HCT116 (cell line): ENCODE data around the gene VWA7. TPM values are rescaled to one million over a fixed set of nuclear protein-coding genes. Genes with fewer than 3 reads are reported as not detected.

Source experiments
- ATAC-seq: fragments of 200-7000 bp; cut with Tn5 transposase; 2 replicates; pipeline ENCODE4 v1.9.1; 2020; ENCODE audit warnings: mild to moderate bottlenecking, moderate library complexity
- BruUV-seq: library from RNA; stranded (reverse); fragments of 400-500 nt; replicated peaks from 2 replicates; lab custom pipeline; 2021; lab: Mats Ljungman, UMichigan
- CTCF ChIA-PET: fragments of 300-600 bp; sonication (Branson Sonifier 250); formaldehyde crosslinking; loops from one replicate; lab custom pipeline; 2021; ENCODE audit warnings: antibody characterized with exemption; lab: Charles Lee
- POLR2A ChIA-PET: fragments of 300-600, 350-600 bp; sonication (Branson Sonifier 250); formaldehyde crosslinking; loops from one replicate; lab custom pipeline; 2021; ENCODE audit warnings: antibody characterized with exemption; lab: Charles Lee
- RAD21 ChIA-PET, 2 experiments: fragments of 300-600 bp; sonication (Branson Sonifier 250); formaldehyde crosslinking; loops; one replicate each; lab custom pipeline; 2023; ENCODE audit warnings: low total read pairs in 2 of 2; ENCODE audit not compliant: uncharacterized antibody in 2 of 2, unreplicated experiment in 2 of 2, low non-redundant PET in 1 of 2; lab: Charles Lee
- DNase-seq: peaks from one replicate; pipeline ENCODE4 v3.0.0-alpha.2; 2010; ENCODE audit warnings: low read depth, low spot score
- H2AFZ ChIP-seq: fragments of 200-600 bp; shearing (Covaris generic), sonication (generic); 2 replicates; pipeline ENCODE4 v1.6.1; 2017; ENCODE audit warnings: low read depth, mixed run types, mixed read lengths, antibody characterized with exemption, low read length; ENCODE audit not compliant: poor library complexity, severe bottlenecking
- H3K27ac ChIP-seq: 2 replicates; pipeline ENCODE4 v1.5.1; 2012; ENCODE audit warnings: low read depth, low read length
- H3K27me3 ChIP-seq: fragments of 200-600 bp; sonication (generic); 2 replicates; pipeline ENCODE4 v1.6.1; 2016; ENCODE audit warnings: mixed run types, low read length, mixed read lengths; ENCODE audit not compliant: insufficient read depth
- H3K36me3 ChIP-seq, 2 experiments: fragments of 200-500 bp in 1 of 2; fragments of 200-600 bp in 1 of 2; sonication (Bioruptor generic) in 1 of 2; sonication (generic) in 1 of 2; 2 replicates each; pipeline versions ENCODE4 v1.5.1 to v1.6.1; 2014 to 2016; ENCODE audit warnings: low read length in 2 of 2, inconsistent platforms in 1 of 2, mixed read lengths in 1 of 2, mixed run types in 1 of 2; ENCODE audit not compliant: insufficient read depth in 2 of 2, control insufficient read depth in 1 of 2
- H3K4me1 ChIP-seq, 2 experiments: fragments of 200-600 bp in 1 of 2; sonication (generic) in 1 of 2; 2 replicates each; pipeline versions ENCODE4 v1.5.1 to v1.6.1; 2012 to 2017; ENCODE audit warnings: low read length in 2 of 2, inconsistent platforms in 1 of 2, mild to moderate bottlenecking in 1 of 2, mixed read lengths in 1 of 2, mixed run types in 1 of 2, moderate library complexity in 1 of 2; ENCODE audit not compliant: insufficient read depth in 2 of 2, control insufficient read depth in 1 of 2
- H3K4me2 ChIP-seq: fragments of 200-600 bp; sonication (generic); 2 replicates; pipeline ENCODE4 v1.6.1; 2017; ENCODE audit warnings: mixed run types, low read length, mixed read lengths
- H3K4me3 ChIP-seq, 2 experiments: fragments of 200-600 bp in 1 of 2; sonication (generic) in 1 of 2; replicated peaks in 1 of 2; 2 replicates each; pipeline ENCODE4 v1.5.1; 2011 to 2016; ENCODE audit warnings: low read length in 2 of 2, control low read depth in 1 of 2, low read depth in 1 of 2, mild to moderate bottlenecking in 1 of 2, mixed read lengths in 1 of 2, mixed run types in 1 of 2
- H3K79me2 ChIP-seq: fragments of 200-600 bp; sonication (generic); 2 replicates; pipeline ENCODE4 v1.6.1; 2017; ENCODE audit warnings: mild to moderate bottlenecking, mixed run types, low read length, moderate library complexity, mixed read lengths; ENCODE audit not compliant: insufficient read depth
- H3K9ac ChIP-seq: fragments of 200-600 bp; sonication (generic); 2 replicates; pipeline ENCODE4 v1.6.1; 2016; ENCODE audit warnings: low read length, mixed read lengths
- H3K9me2 ChIP-seq: fragments of 200-600 bp; sonication (generic), shearing (Covaris generic); 2 replicates; pipeline ENCODE4 v1.6.1; 2017; ENCODE audit warnings: mixed run types, mild to moderate bottlenecking, moderate library complexity; ENCODE audit not compliant: insufficient read depth
- H3K9me3 ChIP-seq, 2 experiments: fragments of 200-500 bp in 1 of 2; fragments of 200-600 bp in 1 of 2; sonication (Bioruptor generic) in 1 of 2; sonication (generic) in 1 of 2; 2 replicates each; pipeline ENCODE4 v1.6.1; 2014 to 2017; ENCODE audit warnings: low read length in 2 of 2, mixed read lengths in 2 of 2, inconsistent platforms in 1 of 2, low read depth in 1 of 2, mild to moderate bottlenecking in 1 of 2, mixed run types in 1 of 2, moderate library complexity in 1 of 2; ENCODE audit not compliant: control insufficient read depth in 1 of 2, insufficient read depth in 1 of 2
- H4K20me1 ChIP-seq: fragments of 200-600 bp; sonication (generic), shearing (Covaris generic); 2 replicates; pipeline ENCODE4 v1.6.1; 2017; ENCODE audit warnings: mixed run types, mild to moderate bottlenecking, moderate library complexity; ENCODE audit not compliant: insufficient read depth
- ATF3 ChIP-seq: IDR thresholded peaks from 2 replicates; pipeline ENCODE4 v1.6.1; 2012
- CEBPB ChIP-seq: IDR thresholded peaks from 2 replicates; pipeline ENCODE4 v1.6.1; 2012; ENCODE audit warnings: low read depth
- EZH2 ChIP-seq: fragments of 200-600 bp; sonication (generic); IDR thresholded peaks from 2 replicates; pipeline ENCODE4 v1.6.1; 2017; ENCODE audit warnings: antibody characterized with exemption, mixed run types
- EZH2phosphoT487 ChIP-seq: fragments of 200-600 bp; IDR thresholded peaks from 2 replicates; pipeline ENCODE4 v1.6.1; 2018; ENCODE audit warnings: antibody characterized with exemption, borderline replicate concordance
- JUND ChIP-seq: IDR thresholded peaks from 2 replicates; pipeline ENCODE4 v1.6.1; 2012
- POLR2A ChIP-seq: IDR thresholded peaks from 2 replicates; pipeline ENCODE4 v1.7.0; 2011; ENCODE audit warnings: borderline replicate concordance; ENCODE audit not compliant: insufficient read depth, insufficient read length; ENCODE audit errors: extremely low read depth
- RAD21 ChIP-seq: IDR thresholded peaks from 2 replicates; pipeline ENCODE4 v1.6.1; 2012; ENCODE audit warnings: low read depth, mild to moderate bottlenecking
- REST ChIP-seq: IDR thresholded peaks from 2 replicates; pipeline ENCODE4 v1.6.1; 2012; ENCODE audit warnings: low read depth
- SP1 ChIP-seq: IDR thresholded peaks from 2 replicates; pipeline ENCODE4 v1.6.1; 2012; ENCODE audit warnings: low read depth
- TCF7L2 ChIP-seq: IDR thresholded peaks from 2 replicates; pipeline ENCODE4 v1.7.0; 2011; ENCODE audit warnings: borderline replicate concordance, inconsistent platforms; ENCODE audit not compliant: insufficient read depth, insufficient read length; ENCODE audit errors: extremely low read depth
- YY1 ChIP-seq: IDR thresholded peaks from 2 replicates; pipeline ENCODE4 v1.6.1; 2011; ENCODE audit warnings: low read length, low read depth, moderate library complexity, mild to moderate bottlenecking; ENCODE audit not compliant: insufficient replicate concordance; ENCODE audit errors: extremely low read depth
- ZNF274 ChIP-seq: fragments of 200-500 bp; sonication (Bioruptor generic); IDR thresholded peaks from 2 replicates; pipeline ENCODE4 v1.6.1; 2014; ENCODE audit warnings: mild to moderate bottlenecking, low read depth, low read length, inconsistent platforms
- intact Hi-C: fragments of 100-400 bp; cut with micrococcal nuclease; formaldehyde crosslinking; loops from 2 replicates; pipeline ENCODE4 v1.10.0; 2022
- total RNA-seq: library from RNA; stranded (reverse); gene quantifications from one replicate; pipeline ENCODE4 v1.2.1, GENCODE V29; 2021; ENCODE audit not compliant: unreplicated experiment
- TF ChIP-seq, protein P1 (sequence below): IDR thresholded peaks from 2 replicates; pipeline ENCODE4 v1.6.1; 2012

Gene VWA7
- total RNA-seq, 1 experiment from 2014 or later: 14.6 TPM

- no peak for TF ChIP-seq REST
- no peak for TF ChIP-seq ATF3
- no peak for TF ChIP-seq SP1
- no peak for TF ChIP-seq EZH2
- TF ChIP-seq, protein P1, sequence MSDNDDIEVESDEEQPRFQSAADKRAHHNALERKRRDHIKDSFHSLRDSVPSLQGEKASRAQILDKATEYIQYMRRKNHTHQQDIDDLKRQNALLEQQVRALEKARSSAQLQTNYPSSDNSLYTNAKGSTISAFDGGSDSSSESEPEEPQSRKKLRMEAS: no peak
- TF ChIP-seq, all 23 proteins: peak for 0
These were observed 53.7 kb downstream of the VWA7 start, which contains the start of gene MPIG6B (continued) for GRCh38 chr6:31723245-31723979.

- Histone ChIP-seq H3K9ac (no peak overlapping the region), H3K9me2 (no peaks in the 10 kb centered on the region), H3K27ac (no peak overlapping the region), H3K4me1 (peaks cover 27 to 42% of the 10 kb centered on the region in 2 experiments), H3K79me2 (no peaks in the 10 kb centered on the region), H4K20me1 (no peaks in the 10 kb centered on the region), H2AFZ (no peak overlapping the region), H3K27me3 (no peaks in the 10 kb centered on the region), H3K4me3 (no peak overlapping the region), H3K36me3 (0 out of 4 replicates have a peak, but pooled peaks cover 0 to 3% of the 10 kb centered on the region in 2 experiments), H3K9me3 (no peaks in the 10 kb centered on the region), H3K4me2 (no peak overlapping the region)
- ChIA-PET CTCF (no interaction called here), RAD21 (no interaction called here), POLR2A (interaction anchor here (1.4 kb wide), 1 partner anchor 10 kb away, joined by 3 read pairs; no protein-coding TSS in a partner anchor)
- BruUV-seq: no TSS peak
- DNase-seq: no peak
- intact Hi-C loops: no loop called here
- no peak for ATAC-seq
- TF ChIP-seq ZNF274 (no peak), YY1 (no peak), REST (no peak), EZH2phosphoT487 (no peak), TCF7L2 (no peak), CEBPB (no peak), RAD21 (no peak), EZH2 (no peak), POLR2A (no peak), JUND (no peak), SP1 (no peak)
- TF ChIP-seq, protein P1: no peak
These were observed 55.0 kb downstream of the VWA7 start for GRCh38 chr6:31722173-31722572.
